GM08714 (cell line): ENCODE data around the gene S100A7A.
"Not testable (repeated sequence)": the region's sequence is repeated elsewhere in the genome, so short reads cannot be mapped to it uniquely, and the experiment has no call there.

Experiments used
- H3K4me3 ChIP-seq: fragments of 200-500 bp; sonication (Bioruptor generic); 2 replicates; pipeline ENCODE4 v1.5.1; 2014; ENCODE audit warnings: mild to moderate bottlenecking, low read length, inconsistent platforms
- ZNF274 ChIP-seq: IDR thresholded peaks from 2 replicates; pipeline ENCODE4 v1.6.1; 2012; ENCODE audit warnings: mild to moderate bottlenecking, low read depth, low read length

S100A7A gene

DNA sequence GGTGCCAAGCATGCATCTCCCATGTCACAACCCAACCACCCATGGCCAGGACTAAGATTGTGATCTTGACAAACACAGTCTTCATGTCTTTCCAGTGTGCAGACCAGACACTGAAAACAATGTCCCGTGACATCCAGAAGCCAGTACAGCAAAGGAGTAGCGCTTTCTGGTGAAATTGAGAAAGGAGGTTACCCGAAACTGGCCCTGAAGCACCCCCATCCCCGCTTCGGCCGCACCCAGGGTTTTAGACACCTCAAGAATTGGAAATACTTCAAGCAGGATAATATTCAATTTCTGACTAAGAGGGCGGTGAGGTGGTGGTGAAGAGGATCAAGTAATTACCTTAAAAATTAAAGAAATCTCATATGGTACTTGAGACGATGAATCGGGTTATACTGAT lies 14.9 kb upstream of the S100A7A start:
- no peak for TF ChIP-seq ZNF274
- no peak overlapping the region for H3K4me3 ChIP-seq

DNA sequence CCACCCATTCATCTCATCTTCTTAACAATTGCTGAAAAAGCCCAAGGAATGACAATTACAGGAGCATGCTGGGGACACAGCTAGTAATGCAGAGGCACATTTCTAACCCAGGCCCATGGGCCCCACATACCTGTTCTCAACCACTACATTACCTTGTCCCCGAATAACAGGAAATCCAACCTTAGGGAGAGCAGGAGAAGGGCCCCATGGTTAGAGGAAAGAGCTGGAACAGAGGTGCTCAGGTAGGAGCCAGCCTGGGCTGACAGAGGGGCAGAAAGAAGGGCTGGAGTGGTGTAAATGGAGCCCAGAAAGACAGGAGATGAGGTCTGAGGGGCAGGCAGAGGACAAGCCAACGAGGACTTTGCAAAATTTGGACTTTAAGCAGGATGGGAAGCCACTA lies 14.1 kb upstream of the S100A7A start:
- no peak overlapping the region for H3K4me3 ChIP-seq
- no peak for TF ChIP-seq ZNF274

DNA sequence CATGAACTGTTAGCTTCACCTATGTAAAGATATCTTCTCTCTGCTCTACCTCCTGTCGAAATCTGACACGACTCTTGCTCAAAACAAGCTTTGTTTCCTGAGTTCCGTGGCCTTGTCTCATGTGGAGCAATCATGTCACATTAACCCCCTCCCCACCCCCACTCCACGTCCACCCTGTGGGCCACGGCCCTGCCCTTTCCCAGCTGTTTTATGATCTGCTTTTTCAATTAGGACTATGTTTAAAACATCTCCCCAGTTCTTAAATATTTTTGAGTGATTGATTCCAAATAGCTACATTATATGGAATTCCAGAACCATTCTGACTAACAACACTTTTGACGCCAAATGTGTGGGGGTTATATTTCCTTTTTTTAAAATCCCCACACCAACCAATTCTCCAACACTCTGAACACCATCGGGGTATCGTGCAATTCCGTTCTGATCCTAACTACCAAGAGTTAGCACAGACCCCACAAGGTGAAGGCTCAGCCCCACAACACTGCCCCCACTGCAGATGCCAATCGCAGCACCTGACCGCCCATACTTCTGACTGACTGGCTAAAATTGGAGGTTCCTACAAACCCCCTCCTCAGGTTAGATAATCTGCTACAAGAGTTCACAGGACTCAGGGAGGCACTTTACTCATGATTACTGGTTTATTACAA lies 12.8 kb upstream of the S100A7A start:
- TF ChIP-seq ZNF274: no peak
- no peak overlapping the region for H3K4me3 ChIP-seq

DNA sequence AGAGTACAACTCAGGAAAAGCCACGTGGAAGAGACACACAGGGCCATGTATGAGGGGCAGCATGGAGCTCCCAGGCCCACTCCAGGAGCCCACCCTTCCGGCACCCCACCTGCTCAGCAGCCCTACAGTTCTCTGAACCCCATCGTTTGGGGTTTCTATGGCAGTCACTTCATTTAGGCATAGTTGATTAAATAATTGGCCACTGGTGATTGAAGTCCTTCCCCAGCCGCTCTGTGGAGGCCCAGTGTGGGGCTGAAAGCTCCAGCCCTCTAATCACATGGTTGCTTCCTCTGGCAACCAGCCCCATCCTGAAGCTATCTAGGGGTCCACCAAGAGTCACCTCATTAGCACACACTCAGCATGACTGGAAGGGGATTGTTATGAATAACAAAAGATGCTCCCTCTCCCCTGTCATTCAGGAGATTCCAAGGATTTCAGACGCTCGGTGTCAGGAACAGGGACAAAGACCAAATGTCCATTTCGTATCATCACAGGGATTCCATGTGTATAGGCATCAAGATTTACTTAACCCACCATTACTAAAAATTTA lies 12.2 kb upstream of the S100A7A start:
- H3K4me3 ChIP-seq: no peak overlapping the region
- no peak for TF ChIP-seq ZNF274

DNA sequence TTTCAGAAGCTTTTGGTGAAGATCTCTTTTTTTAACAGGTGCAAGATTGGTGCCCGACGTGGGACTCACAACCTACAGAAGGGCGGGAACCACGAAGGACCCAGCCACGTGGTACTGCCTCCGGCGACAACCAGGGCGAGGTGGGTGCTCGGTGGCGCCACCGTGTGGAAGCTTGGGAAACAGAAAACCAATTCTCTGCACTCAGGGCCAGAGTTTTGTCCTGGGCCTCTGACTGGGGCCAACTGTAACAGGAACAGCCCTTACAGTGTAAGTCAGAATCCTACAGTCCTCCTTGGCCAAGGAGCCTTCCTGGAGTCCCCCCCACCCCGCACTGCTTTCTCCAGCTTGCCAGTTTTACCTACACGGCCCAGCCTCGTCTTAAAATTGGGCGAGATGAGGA lies 11.6 kb upstream of the S100A7A start:
- no peak overlapping the region for H3K4me3 ChIP-seq
- no peak for TF ChIP-seq ZNF274

DNA sequence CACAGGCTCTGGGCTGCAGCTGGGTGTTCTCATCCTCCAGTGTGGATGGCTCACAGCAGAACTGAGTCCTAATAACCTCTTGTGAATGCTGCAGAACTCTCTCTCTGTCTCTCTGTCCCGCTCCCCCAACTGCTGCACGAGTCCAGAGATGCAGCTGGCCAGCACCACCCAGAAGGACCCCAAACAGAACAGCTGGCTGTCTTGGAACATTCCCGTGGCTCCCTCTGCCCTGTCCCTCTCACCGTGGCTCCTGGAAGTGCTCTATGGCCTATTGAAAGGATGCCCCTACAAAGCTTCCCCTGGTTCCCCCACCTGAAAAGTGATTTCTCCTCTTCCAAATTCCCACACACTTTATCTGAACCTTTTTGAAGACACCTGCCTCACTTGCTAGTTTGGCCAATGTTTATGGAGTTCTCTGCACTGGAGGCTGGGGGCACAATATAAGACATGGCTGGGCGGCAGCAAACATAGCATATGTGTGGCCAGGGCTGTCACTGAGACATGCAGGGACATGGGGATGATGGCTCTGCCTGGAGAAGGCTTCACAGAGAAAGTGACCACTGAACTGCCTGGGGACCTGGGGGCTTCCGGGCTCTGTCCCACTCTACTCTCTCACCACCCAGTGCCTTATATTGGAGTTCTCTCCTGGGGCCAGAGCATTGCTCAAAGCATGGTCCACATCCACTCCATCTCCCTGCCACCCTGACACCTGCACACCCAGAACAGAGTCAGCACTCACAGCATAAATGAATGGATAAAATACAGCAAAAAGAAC lies 10.3 kb upstream of the S100A7A start:
- not testable (repeated sequence) for H3K4me3 ChIP-seq

DNA sequence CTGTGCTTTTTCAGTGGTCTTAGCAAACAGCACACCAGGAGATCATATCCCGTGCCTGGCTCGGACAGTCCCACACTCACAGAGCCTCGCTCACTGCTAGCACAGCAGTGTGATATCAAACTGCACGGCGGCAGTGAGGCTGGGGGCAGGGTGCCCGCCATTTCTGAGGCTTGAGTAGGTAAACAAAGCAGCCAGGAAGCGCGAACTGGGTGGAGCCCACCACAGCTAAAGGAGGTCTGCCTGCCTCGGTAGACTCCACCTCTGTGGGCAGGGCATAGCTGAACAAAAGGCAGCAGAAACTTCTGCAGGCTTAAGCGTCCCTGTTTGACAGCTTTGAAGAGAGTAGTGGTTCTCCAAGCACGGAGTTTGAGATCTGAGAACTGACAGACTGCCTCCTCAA lies 9.0 kb upstream of the S100A7A start:
- not testable (repeated sequence) for H3K4me3 ChIP-seq

DNA sequence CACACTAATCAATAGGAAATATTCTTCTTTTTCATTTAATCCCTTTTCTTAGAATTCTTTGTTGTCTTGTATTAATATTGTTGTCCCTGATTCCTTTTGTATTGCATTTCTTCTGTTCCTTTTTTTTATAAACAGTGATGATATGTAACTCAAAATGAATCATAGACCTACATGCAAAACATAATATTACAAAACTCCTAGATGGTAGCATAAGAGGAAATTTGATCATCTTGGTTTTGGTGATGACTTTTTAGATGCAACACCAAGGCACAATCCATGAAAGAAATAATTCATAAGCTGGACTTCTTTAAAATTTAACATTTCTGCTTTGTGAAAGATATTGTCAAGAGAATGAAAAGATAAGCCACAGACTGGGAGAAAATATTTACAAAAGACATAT lies 2.4 kb upstream of the S100A7A start:
- not testable (repeated sequence) for H3K4me3 ChIP-seq

DNA sequence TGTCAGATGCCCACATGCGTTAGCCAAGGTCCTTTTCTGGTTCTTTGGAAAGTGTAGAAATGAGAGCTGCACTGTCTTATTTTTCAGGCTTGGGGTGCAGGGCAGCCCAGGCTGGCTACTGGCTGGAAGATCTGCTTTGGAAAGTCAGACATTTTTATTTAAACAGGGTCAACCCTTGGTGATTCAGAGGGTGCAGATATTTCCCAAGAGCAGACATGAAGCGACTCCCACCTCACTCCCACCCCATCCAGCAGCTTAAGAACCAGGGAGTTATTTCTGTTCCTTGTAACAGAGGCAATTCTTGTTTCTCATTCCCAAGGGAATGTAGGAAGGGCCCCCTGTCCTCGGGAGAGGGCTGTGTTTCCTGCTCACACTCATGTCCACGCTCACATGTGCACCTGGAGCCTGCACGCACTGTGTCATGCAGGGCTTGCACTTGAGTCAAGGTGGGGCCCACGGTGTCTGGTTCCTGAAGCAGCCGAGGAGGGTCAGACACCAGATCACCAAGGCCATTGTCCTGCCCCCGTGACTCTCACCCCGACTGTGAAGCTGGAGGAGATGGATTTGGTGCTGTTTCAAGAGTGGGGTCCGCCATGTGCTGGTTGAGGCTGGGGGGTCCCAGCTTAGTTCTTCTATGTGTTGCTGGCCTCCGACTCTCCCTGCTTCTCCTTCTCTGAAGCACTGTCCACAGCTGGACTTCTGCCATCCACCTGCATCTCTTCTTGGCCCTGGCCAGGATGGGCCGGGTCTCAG lies 992 bp downstream of the S100A7A start:
- TF ChIP-seq ZNF274: no peak
- H3K4me3 ChIP-seq: no peak overlapping the region

DNA sequence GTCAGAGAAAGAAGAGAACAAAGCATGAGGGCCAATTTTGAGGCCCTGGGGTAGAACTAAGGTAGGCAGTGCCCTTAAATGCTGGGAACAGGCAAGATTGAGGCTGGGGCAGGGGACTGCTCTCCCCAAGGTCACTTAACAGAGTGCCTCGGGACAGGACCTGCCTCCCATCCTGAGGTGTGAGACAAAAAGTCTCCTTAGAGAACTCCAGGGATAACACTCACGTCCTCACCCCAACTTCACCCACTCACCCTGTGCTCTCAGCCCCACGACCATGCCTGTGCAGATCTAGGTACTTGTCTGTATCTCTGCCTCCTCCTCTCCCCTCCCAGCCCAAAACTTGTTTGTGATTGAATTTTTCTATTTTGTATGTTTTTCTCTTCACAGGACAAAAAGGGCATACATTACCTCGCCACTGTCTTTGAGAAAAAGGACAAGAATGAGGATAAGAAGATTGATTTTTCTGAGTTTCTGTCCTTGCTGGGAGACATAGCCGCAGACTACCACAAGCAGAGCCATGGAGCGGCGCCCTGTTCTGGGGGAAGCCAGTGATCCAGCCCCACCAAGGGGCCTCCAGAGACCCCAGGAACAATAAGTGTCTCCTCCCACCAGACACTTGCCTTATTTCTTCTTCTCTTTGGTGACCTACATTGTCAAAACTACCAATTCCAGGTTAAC lies 2.6 kb downstream of the S100A7A start:
- not testable (repeated sequence) for H3K4me3 ChIP-seq

DNA sequence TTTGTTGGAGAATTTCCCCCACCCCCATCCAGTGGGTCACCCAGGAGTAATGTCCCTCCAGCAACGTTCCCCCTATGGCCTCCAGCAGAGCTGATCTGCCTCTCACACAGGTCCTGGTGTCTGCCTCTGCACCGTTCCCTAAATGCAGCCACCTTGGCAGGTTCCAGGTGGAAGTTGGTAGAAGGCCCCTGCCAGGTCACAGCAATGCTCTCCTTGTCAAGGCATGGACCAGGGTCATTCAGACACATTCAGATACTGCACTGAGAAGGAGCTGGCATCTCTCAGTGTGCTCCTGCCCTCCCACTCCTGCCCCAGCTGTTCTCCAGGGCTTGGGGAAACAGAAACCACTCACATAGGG lies 3.1 kb downstream of the S100A7A start:
- H3K4me3 ChIP-seq: not testable (repeated sequence)

DNA sequence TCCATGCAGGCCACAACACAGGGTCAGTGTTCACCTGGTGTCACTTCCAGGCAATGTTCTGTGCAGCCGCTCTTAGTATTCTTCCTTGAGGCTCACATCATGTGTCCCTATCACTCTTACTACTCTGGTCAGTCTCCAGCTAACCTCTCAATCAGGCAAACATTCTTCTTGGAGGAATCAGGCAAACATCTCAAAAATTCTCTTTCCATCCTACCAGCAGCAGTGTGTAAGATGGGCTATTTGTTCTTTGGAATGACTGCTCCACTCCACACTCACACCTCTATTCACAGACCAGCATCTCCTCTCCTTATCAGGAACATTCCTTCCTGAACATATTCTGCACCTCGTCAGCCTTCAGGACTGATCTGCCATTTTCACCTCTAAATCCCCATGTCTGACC lies 4.0 kb downstream of the S100A7A start:
- no peak for TF ChIP-seq ZNF274
- no peak overlapping the region for H3K4me3 ChIP-seq

DNA sequence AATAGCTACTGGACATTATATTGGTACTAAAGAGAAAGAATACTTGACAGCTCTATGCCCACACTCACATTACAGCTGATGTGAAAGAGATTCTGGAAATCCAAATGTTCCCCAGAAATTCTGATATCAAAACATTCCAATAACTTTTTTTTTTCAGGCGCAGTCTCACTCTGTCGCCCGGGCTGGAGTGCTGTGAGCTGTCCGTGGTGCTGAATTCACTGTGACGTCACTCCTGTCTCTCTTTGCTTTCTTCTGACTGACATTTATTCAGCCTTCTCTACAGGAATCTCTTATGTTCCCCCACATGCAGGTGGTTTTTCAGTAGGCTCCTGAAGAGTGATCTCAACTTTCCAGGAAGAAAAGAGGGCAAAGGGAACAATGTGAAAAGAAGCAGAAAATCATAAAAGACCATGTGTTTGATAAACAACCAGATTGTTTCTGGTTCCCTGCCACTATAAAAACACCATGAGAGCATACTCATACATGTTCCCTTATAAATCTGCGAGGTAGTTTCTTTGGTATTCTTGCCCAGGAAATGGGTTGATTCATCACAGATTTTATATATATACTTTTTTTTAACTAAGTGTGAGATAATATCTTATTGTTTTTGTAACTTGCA lies 6.2 kb downstream of the S100A7A start:
- H3K4me3 ChIP-seq: no peak overlapping the region
- TF ChIP-seq ZNF274: no peak

DNA sequence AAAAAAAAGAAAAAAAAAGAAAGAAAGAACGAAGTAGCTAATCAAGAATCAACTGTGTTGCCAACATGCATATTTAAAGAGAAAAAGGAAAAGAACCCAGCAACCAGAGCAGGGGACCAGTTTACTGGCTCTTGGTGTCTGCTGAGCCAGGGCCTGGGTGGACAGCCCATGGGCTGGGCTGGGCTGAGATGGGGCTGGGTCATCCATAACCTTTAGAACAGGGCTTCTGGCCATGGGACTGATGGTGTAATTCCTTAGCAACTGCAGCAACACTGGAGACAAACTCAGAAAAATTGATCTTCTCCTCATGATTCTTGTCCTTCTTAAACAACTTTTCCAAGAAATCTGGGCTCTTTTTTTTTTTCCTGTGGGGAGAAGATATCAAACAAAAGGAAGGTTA lies 10.5 kb downstream of the S100A7A start:
- no peak overlapping the region for H3K4me3 ChIP-seq
- TF ChIP-seq ZNF274: no peak
